NK-92 (cell line): ENCODE results near the gene BBLN.
"Not testable (repeated sequence)": the region's sequence is repeated elsewhere in the genome, so short reads cannot be mapped to it uniquely, and the experiment has no call there.

ENCODE experiments used
- DNase-seq: peaks from one replicate; lab custom pipeline; 2025; ENCODE audit not compliant: unreplicated experiment; lab: John Stamatoyannopoulos, UW

BBLN gene

DNA sequence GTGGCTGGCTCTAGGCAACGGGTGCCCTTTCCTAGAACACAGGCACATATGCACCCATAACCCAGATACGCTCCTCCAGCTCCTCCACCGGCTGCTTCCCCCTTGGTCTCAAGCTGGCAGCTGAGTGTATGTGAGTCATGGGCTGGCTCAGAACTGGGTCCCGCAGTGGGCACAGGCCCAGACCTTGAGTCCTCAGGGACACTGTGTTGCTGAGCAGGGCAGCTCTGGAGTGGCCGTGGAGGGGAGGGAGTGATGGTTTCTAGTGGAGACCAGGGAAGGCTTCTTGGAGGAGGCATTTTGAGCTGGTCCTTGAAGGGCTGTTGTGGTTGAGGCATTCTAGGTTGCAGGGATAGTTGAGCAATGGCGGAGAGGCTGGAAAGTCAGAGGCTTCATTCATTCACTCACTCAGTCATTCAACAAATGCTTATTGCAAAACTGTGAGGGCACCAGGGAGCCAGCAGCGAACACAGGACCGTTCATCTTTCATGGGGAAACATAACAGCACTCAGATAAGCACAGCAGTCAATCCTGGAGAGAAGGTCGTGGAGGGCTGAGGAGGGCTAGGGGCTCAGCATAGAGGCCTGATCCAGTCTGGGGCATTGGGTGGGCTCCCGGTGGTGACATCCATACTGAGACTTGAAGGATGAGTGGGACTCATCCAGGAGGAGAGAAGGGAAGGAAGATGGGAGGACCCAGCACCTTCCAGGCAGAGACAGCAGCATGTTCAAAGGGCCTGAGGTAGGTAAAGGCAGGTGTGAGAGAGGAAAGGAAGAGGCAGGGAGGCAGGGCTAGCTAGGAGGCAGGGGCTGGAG lies 2.4 kb downstream of the BBLN start:
- DNase-seq = no peak

DNA sequence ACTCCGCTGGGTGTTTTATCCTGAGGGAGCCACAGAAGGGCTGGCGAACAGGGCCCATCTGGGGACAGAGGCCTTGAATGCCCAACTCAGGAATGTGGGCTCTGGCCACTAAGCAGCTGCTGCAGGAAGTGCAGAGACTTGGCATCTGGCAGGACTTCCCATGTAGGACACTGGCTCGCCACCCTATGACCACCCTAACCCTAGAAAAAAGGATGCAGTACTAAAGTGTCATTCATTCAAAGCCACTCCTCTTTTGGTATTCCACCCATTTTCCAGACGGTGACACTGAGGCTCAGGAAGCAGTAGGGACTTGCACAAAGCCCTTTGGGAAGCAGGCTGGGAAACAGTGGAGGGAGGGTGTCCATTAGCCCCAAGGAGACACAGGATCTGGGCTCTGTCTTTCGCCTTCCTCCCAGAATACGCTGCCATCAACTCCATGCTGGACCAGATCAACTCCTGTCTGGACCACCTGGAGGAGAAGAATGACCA lies 3.0 kb downstream of the BBLN start:
- no peak for DNase-seq

DNA sequence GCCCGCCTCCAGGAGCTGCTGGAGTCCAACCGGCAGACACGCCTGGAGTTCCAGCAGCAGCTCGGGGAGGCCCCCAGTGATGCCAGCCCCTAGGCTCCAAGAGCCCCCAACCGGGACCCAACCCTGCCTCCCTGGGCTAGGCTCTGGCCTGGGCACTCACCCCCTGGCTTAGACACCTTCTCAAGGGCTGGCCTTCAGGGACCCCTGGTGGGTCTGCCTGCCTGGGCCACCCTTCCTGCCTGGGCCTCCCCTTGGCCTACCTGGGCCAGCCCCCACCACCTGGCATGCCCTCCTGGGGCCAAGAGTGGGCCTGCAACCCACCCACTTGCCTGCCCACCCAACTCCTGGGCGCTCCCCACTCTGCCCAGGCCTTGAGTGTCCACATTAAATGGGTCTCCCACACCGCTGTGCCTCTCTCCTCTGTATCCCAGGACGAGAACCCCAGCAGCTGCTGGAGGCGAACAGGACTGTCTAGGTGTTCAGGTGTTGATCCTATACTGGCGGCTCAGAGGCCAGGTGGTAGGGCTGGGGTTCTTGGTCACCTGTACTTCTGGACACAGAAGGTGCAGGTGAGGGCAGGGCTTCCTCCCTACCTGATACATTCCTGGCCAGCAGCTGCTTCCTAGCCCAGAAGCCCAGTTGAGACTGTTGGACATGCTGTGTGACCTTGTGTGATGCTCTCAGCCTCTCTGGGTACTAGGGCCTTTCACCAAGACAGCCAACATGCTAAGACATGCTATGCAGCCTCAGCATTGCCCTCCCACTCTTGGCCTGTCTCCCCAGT lies 3.6 kb downstream of the BBLN start:
- no peak for DNase-seq

DNA sequence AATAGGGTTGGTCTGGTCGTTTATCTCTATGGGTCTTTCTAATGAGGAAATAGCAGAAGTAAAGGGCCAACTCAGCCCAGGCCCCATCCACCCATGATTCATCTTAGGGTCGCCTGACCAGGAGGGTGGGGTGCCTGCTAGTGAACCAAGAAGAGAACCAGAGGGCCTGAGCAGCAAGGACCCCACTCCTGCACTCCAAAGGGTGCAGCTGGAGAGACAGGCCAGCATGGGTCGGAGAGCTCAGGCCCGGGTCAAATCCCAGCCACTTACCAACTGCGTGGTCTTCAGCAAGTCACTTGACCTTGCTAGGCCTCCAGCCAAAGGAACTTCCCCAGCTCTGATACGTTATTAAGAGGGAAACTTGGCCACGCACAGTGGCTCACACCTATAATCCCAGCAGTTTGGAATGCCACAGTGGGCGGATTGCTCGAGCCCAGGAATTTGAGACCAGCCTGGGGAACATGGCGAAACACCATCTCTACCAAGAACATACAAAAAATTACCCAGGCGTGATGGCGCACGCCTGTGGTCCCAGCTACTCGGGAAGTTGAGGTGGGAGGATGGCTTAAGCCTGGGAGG lies 4.3 kb downstream of the BBLN start:
- DNase-seq = no peak

DNA sequence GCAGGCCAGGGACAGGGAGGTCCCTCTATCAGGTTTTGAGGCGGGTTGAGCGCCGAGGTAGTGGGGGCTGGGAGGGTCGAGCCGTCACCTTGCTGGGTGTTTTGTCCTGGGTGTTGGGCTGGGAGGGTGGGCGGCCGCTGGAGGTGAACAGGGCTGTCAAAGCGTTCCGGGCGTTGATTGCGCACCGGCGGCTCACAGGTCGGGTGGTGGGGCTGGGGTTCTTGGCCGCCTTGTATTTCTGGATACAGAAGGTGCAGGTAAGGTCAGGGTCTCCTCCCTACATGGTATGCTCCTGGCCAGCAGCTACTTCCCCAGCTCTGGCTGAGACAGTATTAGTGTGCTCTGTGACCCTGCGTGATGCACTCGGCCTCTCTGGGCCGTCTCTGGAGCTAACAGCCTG lies 6.1 kb downstream of the BBLN start:
- no peak for DNase-seq

DNA sequence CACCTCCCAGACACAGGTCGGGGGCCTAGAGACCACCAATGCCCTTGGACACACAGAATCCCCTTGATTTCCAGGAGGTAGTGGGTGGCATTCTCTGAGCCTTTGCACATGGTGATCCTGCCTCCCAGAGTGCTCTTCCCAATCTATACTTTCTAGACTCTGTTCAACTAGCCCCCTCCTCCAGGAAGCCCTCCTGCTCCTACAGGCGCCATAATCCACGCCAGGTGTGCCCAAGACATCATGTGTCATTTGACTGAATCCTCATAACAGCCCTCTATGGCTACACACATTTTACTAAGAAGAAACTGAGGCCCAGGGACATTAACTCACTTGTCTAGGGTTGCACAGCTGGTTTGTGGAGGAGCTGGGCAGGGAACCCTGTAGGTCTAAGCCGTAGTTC lies 7.1 kb downstream of the BBLN start:
- no peak for DNase-seq

DNA sequence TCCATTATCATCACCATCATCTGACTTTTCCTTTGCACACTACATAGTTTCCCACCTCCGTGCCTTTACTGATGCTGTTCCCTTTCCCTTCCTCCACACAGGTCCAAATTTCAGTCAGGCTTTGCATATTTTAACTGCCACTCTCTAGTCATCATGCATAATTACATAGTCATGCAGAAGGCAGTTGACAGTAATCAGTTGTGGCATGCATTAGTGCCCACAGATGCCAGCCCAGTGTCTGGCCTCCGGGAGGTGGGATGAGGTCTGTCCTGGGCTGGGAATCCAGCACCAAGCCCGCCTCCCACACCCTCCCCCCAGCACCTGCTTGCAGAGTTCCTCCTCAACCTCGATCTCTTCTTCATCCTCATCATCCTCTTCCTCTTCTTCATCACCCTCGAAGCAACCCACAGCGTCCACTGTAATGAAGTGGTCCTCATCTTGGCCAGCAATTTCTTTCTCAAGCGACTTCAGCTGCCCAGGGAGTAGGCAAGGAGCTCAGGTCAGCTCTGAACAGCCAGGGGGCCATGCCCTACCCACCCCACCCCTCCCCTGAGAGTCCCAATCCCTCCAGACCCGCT lies 8.8 kb downstream of the BBLN start:
- no peak for DNase-seq

DNA sequence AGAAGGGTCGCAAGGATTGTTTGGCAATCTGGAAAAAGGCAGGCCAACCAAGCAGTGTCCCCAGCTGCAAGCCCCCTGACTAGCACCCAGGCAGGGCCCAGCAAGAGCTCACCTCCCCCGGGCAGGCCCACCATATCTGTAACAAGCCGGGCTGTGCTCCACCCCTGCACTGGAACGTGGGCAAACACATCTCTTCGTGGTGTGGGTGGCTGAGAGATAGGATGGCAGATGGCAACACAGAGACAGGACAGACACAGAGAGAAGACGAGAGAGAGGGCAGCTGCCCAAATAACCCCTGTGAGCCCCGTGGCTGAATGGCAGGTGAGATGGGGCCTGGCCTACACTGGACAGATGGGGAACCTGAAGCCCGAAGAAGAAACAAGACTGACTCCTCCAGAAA lies 9.4 kb downstream of the BBLN start:
- no peak for DNase-seq

DNA sequence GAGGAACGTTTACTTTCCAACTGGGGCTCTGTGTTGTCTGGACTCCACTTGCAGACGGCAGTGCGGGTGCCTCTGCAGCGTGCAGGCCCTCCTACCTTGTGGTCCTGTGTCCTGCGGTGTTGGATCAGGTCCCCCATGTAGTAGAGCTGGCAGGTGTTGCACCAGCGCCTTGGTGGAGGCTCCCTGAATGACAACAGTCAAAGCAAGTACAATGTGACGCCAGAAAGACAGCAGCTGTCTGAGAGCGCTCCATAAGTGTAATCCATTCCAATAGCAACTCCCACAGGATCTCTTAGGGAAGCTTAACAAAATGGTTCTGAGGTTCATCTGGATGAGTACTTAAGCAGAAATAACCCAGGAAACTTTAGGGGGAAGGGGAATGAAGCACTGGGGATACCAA lies 9.9 kb downstream of the BBLN start:
- no peak for DNase-seq

DNA sequence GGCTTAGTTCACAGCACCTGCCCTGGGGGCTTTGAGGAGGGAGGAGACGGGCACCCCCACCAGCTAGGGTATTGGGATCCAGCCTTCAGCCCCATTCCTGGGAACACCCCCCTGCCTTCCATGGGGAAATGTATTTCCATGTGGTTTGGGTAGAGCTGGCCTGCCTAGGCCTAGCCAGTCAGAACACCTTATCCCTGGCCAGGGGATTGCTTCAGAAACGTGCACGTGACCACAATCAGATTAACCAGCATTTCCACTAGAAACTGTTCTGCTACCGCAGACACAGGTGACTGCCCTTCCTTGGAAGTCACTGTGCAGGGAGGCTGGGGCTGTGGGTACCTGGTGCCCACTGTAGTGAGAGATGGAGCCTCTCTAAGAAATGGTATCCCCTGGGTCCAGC lies 14.0 kb downstream of the BBLN start:
- DNase-seq = no peak

DNA sequence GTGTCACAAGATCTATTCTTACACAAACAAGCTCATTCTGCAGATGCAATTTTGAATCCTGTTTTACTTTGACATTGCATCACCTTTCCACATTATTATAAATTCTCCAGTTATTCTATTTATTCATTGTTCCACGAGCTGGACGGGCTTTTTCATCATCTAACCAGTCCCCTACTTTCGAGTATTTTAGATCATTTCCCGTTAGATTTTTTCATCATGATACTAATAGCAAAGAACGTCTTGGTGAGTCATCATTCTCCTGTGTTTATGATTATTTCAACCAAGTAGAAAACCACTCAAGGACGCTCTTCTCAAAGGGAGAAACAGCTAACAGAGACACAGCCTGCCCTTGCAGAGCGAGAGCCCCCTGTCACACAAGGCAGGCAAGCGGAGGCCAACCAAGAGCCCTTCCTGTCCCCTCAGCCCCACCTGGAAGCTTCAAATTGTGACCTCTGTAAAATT lies 15.1 kb downstream of the BBLN start:
- no peak for DNase-seq

DNA sequence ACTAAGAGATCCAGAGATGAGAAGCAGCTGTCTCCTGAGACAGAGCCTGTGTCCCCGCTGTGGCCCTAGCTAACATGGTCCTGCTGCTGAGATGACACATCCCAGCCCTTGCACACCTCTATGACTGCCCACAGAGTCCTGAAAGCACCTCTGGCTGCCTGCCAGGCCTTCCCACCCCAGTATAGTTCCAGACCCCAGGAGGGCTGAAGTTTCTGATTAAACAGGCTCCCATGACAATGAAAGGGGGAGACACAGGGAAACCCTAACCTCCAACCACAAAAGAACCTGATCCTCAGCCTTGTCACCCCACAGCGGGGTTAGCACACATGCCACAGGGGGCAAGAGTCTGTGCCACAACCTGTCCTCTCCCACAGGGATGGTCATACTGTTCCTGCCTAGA lies 15.7 kb downstream of the BBLN start:
- no peak for DNase-seq

DNA sequence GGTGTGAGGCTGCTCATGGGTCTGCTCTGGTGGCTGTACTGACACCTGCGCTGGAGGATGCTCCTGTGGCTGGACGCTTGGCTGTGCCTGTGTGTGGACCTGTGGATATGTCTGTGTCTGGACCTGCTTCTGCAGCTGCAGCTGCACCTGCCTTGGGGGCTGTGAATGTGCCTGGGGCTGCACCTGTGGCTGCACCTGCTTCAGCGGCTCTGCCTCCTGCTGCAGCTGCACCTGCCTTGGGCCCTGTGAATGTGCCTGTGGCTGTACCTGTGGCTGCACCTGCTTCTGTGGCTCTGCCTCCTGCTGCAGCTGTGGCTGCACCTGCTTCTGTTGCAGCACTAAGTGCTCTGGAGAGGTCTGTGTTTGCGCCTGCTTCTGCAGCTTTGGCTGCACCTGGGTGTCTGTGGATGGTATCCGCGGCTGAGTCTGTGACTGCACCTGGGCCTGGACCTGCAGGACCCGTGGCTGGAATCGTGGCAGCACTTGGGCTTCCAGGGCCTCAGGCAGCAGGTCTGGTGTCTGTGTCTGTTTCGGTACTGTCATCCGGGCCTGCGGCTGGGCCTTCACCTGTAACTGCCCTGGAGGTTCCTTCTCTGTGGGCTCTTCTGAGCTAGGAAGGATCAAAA lies 18.9 kb downstream of the BBLN start:
- DNase-seq = no peak

DNA sequence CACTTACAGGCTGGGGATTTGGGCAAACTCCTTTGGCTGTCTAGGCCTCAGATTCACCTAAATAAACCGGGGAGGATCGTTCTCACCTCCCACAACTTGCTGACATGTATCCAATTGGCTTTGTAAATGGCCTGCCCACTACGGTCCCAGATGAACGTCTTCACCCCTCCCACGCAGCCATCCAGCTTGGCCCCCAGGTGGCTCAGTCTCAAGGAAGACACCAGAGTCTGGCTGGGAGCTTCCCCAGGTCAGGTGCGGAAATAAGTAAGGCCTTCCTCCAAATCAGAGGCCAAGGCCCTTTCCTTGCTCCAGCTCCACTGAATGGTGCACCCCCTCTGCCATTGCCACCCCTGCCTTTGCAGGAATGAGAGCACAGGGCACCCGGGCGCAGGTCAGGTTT lies 19.9 kb downstream of the BBLN start:
- no peak for DNase-seq

DNA sequence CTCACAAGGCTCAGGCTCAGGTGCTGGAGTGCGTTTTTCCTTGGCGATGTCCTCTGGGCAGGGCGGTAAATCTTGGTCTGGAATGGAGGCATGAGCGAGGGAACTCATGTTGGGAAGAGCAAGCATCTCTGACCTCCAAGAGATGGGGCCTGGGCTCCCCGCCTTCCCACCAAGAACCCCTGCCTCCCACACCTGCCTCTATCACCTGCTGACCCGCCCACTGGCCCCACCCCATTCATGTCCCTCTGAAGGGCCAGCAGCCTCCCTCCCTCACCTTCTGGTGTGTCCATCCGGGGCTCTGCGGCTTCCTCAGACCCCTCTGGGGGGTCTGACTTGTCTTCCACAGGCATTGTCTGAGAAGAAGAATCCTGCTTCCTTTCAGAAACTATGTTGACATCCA lies 20.4 kb downstream of the BBLN start:
- no peak for DNase-seq

DNA sequence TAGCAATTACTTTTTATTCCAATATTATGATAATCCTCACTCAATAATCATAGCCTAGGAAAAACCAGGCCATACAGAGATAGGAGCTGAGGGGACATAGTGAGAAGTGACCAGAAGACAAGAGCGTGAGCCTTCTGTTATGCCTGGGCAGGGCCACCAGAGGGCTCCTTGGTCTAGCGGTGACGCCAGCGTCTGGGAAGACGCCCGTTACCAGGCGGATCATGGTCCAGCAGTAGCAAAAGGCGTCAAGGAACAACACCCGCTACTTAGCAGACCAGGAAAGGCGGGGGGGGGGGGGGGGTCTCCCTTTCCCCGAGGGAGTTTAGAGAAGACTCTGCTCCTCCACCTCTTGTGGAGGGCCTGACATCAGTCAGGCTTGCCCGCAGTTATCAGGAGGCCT lies 21.4 kb downstream of the BBLN start:
- not testable (repeated sequence) for DNase-seq

DNA sequence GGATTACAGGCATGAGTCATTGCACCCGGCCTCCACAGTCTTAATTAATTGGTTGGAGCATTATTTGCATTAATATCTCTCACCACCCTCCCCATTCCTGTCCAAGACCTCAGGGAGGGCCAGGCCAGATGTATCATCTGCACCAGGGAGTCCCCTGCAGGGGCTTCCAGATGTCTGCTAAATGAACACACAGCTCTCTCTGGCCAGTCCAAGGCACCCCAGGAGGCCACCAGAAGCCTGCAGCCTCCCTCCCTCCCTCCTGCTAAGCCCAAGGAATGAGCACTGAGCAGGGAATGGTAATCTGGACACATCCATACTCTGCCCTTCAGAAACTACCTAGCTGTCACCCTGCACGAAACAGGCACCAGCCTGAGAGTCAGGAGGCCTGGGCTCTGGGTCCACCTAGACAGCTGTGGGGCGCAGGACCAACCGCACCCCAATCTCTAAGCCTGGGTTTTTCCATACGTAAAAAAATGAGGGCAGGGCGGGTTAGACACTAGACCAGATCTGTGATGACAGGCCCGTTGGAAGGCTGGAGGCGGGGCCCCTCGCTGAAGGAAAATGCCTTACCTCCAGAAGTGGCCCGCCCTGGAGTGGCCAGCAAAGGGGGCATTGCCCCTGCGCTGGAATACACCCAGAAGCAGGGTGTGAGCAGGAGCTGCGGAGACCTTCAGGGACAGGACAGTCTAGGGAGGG lies 23.0 kb downstream of the BBLN start:
- DNase-seq = no peak

DNA sequence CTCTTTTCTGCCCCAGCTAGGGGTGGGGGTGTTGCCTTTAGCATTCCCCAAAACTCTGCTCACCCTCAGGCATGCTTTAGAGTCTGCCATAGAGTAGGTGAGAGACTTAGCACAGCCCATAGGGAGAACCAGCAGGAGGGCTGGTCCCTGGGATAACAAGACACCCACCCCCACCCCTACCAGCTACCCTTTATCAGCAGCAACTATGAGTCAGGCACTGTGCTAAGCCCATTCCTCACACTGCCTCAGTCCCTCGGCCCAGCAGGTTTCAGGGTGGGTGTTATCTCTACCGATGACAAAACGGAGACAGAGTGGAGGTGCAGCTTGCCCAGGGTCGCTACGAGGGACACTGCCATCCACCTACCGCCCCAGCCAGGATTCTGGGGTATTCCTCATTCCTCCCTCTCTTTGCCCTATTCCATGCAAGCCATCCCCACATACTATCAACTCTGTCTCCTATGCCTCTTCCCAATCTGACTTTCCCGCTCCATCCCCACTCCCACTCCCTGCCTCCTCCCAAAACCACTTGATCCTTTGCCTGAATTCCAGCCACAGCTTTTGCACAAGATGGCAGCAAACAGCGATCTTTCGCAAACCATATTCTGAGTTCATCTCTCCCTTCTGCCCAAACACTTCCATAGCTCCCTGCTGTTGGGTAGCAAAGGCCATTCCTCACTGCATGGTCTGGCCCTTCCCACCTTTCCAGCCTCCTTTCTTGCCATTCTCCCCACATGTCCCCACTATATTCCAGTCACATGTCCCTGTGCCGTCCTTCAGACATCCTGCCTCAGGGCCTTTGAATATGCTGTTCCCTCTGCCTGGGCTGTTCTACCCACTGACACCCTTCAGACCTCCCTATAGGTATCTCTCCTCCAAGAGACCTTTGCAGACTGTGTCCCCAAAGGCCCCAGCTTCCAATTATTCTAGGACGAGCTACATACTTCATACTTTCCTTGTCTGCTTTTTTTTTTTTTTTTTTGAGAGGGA lies 26.2 kb downstream of the BBLN start:
- DNase-seq = no peak

DNA sequence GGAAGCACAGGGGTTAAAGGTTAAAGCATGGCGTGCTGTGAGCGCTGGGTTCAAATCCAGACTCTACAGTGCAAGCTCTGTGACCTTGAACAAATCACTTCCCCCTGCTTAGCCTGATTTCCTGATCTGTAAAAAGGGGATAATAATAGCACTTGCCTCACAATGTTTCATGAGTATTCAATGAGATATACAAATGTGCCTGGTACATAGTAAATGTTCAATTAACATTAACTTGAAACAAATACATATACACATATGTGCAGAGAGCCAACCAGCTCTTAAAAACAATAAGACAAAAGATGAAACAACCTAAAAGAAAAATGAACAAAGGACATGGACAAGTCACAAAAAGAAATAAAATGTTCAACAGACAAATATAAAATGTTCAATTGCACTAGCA lies 27.3 kb downstream of the BBLN start:
- no peak for DNase-seq
